Ishikawa (cell line): Measurements from ENCODE around the gene AKAP6.

Source experiments
- CEBPB ChIP-seq: IDR thresholded peaks from 2 replicates; pipeline ENCODE4 v1.6.1; 2012
- CREB1 ChIP-seq: IDR thresholded peaks from 2 replicates; pipeline ENCODE4 v1.6.1; 2012; ENCODE audit warnings: low read depth
- EGR1 ChIP-seq: IDR thresholded peaks from 2 replicates; pipeline ENCODE4 v1.6.1; 2012
- EP300 ChIP-seq: IDR thresholded peaks from 2 replicates; pipeline ENCODE4 v1.6.1; 2012; ENCODE audit warnings: borderline replicate concordance
- FOXM1 ChIP-seq: IDR thresholded peaks from 2 replicates; pipeline ENCODE4 v1.6.1; 2012; ENCODE audit warnings: low read depth, borderline replicate concordance
- NFIC ChIP-seq: IDR thresholded peaks from 2 replicates; pipeline ENCODE4 v1.6.1; 2012
- RAD21 ChIP-seq: IDR thresholded peaks from 2 replicates; pipeline ENCODE4 v1.6.1; 2012; ENCODE audit warnings: low read depth
- TAF1 ChIP-seq: IDR thresholded peaks from 2 replicates; pipeline ENCODE4 v1.6.1; 2012; ENCODE audit warnings: low read depth, mild to moderate bottlenecking
- TCF12 ChIP-seq: IDR thresholded peaks from 2 replicates; pipeline ENCODE4 v1.6.1; 2012; ENCODE audit warnings: low read depth
- TEAD4 ChIP-seq: IDR thresholded peaks from 2 replicates; pipeline ENCODE4 v1.6.1; 2012
- YY1 ChIP-seq: IDR thresholded peaks from 2 replicates; pipeline ENCODE4 v1.6.1; 2012; ENCODE audit warnings: low read depth
- TF ChIP-seq, protein P1 (sequence below): IDR thresholded peaks from 2 replicates; pipeline ENCODE4 v1.6.1; 2012
- TF ChIP-seq, protein P2 (sequence below): IDR thresholded peaks from 2 replicates; pipeline ENCODE4 v1.6.1; 2012; ENCODE audit warnings: low read depth, mild to moderate bottlenecking
- TF ChIP-seq, protein P3 (sequence below): IDR thresholded peaks from 2 replicates; pipeline ENCODE4 v1.6.1; 2012

DNA sequence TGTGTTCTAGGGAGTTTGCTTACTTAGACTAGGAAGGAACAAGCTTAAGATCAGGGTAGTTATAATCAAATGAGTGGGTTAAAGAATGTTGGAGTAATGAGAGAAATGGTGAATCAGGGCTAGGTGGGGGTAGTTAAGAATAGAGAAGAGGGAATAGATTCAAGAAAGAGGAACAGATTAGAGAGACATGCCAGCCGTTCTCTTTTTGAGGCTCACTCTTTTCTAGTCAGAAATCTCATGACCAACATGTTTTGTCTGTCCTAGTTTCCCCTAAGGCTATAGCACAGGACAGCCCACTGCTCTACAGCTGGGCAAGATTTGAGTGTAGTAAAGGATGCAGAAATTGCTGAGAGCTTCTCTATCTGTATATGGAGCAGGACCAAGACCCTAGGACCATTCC is 258.4 kb downstream of the AKAP6 start:
- TF ChIP-seq, protein P1, sequence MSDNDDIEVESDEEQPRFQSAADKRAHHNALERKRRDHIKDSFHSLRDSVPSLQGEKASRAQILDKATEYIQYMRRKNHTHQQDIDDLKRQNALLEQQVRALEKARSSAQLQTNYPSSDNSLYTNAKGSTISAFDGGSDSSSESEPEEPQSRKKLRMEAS: no peak
- TF ChIP-seq FOXM1 (no peak), YY1 (no peak), TCF12 (no peak), RAD21 (no peak), TAF1 (no peak), EP300 (no peak), CEBPB (no peak), TEAD4 (no peak), CREB1 (no peak), NFIC (no peak), EGR1 (no peak)
- TF ChIP-seq, protein P2, sequence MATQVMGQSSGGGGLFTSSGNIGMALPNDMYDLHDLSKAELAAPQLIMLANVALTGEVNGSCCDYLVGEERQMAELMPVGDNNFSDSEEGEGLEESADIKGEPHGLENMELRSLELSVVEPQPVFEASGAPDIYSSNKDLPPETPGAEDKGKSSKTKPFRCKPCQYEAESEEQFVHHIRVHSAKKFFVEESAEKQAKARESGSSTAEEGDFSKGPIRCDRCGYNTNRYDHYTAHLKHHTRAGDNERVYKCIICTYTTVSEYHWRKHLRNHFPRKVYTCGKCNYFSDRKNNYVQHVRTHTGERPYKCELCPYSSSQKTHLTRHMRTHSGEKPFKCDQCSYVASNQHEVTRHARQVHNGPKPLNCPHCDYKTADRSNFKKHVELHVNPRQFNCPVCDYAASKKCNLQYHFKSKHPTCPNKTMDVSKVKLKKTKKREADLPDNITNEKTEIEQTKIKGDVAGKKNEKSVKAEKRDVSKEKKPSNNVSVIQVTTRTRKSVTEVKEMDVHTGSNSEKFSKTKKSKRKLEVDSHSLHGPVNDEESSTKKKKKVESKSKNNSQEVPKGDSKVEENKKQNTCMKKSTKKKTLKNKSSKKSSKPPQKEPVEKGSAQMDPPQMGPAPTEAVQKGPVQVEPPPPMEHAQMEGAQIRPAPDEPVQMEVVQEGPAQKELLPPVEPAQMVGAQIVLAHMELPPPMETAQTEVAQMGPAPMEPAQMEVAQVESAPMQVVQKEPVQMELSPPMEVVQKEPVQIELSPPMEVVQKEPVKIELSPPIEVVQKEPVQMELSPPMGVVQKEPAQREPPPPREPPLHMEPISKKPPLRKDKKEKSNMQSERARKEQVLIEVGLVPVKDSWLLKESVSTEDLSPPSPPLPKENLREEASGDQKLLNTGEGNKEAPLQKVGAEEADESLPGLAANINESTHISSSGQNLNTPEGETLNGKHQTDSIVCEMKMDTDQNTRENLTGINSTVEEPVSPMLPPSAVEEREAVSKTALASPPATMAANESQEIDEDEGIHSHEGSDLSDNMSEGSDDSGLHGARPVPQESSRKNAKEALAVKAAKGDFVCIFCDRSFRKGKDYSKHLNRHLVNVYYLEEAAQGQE: no peak
- TF ChIP-seq, protein P3, sequence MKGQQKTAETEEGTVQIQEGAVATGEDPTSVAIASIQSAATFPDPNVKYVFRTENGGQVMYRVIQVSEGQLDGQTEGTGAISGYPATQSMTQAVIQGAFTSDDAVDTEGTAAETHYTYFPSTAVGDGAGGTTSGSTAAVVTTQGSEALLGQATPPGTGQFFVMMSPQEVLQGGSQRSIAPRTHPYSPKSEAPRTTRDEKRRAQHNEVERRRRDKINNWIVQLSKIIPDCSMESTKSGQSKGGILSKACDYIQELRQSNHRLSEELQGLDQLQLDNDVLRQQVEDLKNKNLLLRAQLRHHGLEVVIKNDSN: no peak
